ENCODE data around the gene PTTG1IP. TPM values are rescaled to one million over a fixed set of nuclear protein-coding genes. Genes with fewer than 3 reads are reported as not detected.

PTTG1IP gene
- total and polyA plus RNA-seq, 2 of the 13 experiments (the other 11 are each of a cell fraction or from before 2014, with no cell fraction given) = 161 to 700 TPM

- TF ChIP-seq, protein P1, sequence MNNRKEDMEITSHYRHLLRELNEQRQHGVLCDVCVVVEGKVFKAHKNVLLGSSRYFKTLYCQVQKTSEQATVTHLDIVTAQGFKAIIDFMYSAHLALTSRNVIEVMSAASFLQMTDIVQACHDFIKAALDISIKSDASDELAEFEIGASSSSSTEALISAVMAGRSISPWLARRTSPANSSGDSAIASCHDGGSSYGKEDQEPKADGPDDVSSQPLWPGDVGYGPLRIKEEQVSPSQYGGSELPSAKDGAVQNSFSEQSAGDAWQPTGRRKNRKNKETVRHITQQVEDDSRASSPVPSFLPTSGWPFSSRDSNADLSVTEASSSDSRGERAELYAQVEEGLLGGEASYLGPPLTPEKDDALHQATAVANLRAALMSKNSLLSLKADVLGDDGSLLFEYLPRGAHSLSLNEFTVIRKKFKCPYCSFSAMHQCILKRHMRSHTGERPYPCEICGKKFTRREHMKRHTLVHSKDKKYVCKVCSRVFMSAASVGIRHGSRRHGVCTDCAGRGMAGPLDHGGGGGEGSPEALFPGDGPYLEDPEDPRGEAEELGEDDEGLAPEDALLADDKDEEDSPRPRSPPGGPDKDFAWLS (CRISPR knock-in tag; IDR thresholded peaks at IDR 0.05; ENCODE audit: borderline replicate concordance) = 0 out of 2 replicates have a peak, but pooled peaks have one; percentile 15
- TF ChIP-seq POLR2A (IDR thresholded peaks at IDR 0.05; ENCODE audit: insufficient read depth in 1 of 2, low read depth in 2 of 2, low read length in 2 of 2) (peak in 1 of 2 experiments; percentile 26; a peak in 1 of 4 replicates), BCL3 (CRISPR knock-in tag; IDR thresholded peaks at IDR 0.05) (no peak), ZBTB7B (CRISPR knock-in tag; IDR thresholded peaks at IDR 0.05) (0 out of 2 replicates have a peak, but pooled peaks have one; percentile 8), SUZ12 (IDR thresholded peaks at IDR 0.05; ENCODE audit: low read depth, low read length) (no peak), TBX3 (IDR thresholded peaks at IDR 0.05; ENCODE audit: borderline replicate concordance) (no peak), CAMTA2 (CRISPR knock-in tag; IDR thresholded peaks at IDR 0.05; ENCODE audit: borderline replicate concordance) (no peak), ZSCAN29 (CRISPR knock-in tag; conservative IDR thresholded peaks at IDR 0.05) (no peak), FOXP1 (IDR thresholded peaks at IDR 0.05) (no peak), FOXP1 (CRISPR knock-in tag; IDR thresholded peaks at IDR 0.05) (no peak), ZNF607 (CRISPR knock-in tag; IDR thresholded peaks at IDR 0.05; ENCODE audit: borderline replicate concordance) (0 out of 2 replicates have a peak, but pooled peaks have one; percentile 37), ZNF121 (CRISPR knock-in tag; IDR thresholded peaks at IDR 0.05) (no peak; the same call in 1 of the 2 replicates), ZNF841 (CRISPR knock-in tag; IDR thresholded peaks at IDR 0.05; ENCODE audit: borderline replicate concordance) (no peak), DNMT1 (CRISPR knock-in tag; IDR thresholded peaks at IDR 0.05) (no peak), ZNF878 (CRISPR knock-in tag; IDR thresholded peaks at IDR 0.05) (no peak), ZSCAN30 (CRISPR knock-in tag; IDR thresholded peaks at IDR 0.05) (no peak), KLF15 (CRISPR knock-in tag; IDR thresholded peaks at IDR 0.05; ENCODE audit: borderline replicate concordance) (no peak), ATRX (CRISPR knock-in tag; IDR thresholded peaks at IDR 0.05; ENCODE audit: borderline replicate concordance) (no peak), SOX5 (CRISPR knock-in tag; IDR thresholded peaks at IDR 0.05; ENCODE audit: borderline replicate concordance) (no peak), NFKBIZ (CRISPR knock-in tag; IDR thresholded peaks at IDR 0.05) (no peak), SALL2 (CRISPR knock-in tag; IDR thresholded peaks at IDR 0.05) (no peak), KLF11 (CRISPR knock-in tag; IDR thresholded peaks at IDR 0.05) (no peak), SIN3B (IDR thresholded peaks at IDR 0.05; ENCODE audit: low read length) (no peak), PAF1 (CRISPR knock-in tag; IDR thresholded peaks at IDR 0.05) (no peak; the same call in 1 of the 2 replicates), POLR2G (IDR thresholded peaks at IDR 0.05; ENCODE audit: low read depth, low read length) (peak; percentile 67), GPN1 (CRISPR knock-in tag; IDR thresholded peaks at IDR 0.05; ENCODE audit: borderline replicate concordance) (no peak)
- TF ChIP-seq, protein P2, sequence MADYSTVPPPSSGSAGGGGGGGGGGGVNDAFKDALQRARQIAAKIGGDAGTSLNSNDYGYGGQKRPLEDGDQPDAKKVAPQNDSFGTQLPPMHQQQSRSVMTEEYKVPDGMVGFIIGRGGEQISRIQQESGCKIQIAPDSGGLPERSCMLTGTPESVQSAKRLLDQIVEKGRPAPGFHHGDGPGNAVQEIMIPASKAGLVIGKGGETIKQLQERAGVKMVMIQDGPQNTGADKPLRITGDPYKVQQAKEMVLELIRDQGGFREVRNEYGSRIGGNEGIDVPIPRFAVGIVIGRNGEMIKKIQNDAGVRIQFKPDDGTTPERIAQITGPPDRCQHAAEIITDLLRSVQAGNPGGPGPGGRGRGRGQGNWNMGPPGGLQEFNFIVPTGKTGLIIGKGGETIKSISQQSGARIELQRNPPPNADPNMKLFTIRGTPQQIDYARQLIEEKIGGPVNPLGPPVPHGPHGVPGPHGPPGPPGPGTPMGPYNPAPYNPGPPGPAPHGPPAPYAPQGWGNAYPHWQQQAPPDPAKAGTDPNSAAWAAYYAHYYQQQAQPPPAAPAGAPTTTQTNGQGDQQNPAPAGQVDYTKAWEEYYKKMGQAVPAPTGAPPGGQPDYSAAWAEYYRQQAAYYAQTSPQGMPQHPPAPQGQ (CRISPR knock-in tag; IDR thresholded peaks at IDR 0.05; ENCODE audit: borderline replicate concordance) = no peak
- TF ChIP-seq, protein P3, sequence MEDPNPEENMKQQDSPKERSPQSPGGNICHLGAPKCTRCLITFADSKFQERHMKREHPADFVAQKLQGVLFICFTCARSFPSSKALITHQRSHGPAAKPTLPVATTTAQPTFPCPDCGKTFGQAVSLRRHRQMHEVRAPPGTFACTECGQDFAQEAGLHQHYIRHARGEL (CRISPR knock-in tag; IDR thresholded peaks at IDR 0.05) = no peak
Observed at GRCh38 chr21:44847261-44848056, 26.0 kb downstream of the PTTG1IP start (continued).

Measured in HepG2 (cell line).